Progenitor cell of endocrine pancreas (in vitro differentiated cells): ENCODE measurements around the gene AMMECR1. TPM values are rescaled to one million over a fixed set of nuclear protein-coding genes. Genes with fewer than 3 reads are reported as not detected.
"Not testable (repeated sequence)": the region's sequence is repeated elsewhere in the genome, so short reads cannot be mapped to it uniquely, and the experiment has no call there.

Experiments
- DNase-seq: peaks from one replicate; pipeline ENCODE4 v3.0.0; 2021; ENCODE audit warnings: low spot score; ENCODE audit not compliant: unreplicated experiment
- H3K27ac Mint-ChIP-seq: 2 replicates; pipeline ENCODE4 v1.8.0; 2021; ENCODE audit warnings: mild to moderate bottlenecking, moderate library complexity, mixed read lengths
- H3K27me3 Mint-ChIP-seq: 2 replicates; pipeline ENCODE4 v1.8.0; 2021; ENCODE audit warnings: mixed read lengths
- H3K36me3 Mint-ChIP-seq: 2 replicates; pipeline ENCODE4 v1.8.0; 2022; ENCODE audit warnings: mixed read lengths; ENCODE audit not compliant: insufficient read depth
- H3K4me1 Mint-ChIP-seq: 2 replicates; pipeline ENCODE4 v1.8.0; 2021; ENCODE audit warnings: low read depth, mixed read lengths
- H3K4me3 Mint-ChIP-seq: 2 replicates; pipeline ENCODE4 v1.8.0; 2021; ENCODE audit warnings: low read depth, mild to moderate bottlenecking, moderate library complexity, mixed read lengths
- H3K9me3 Mint-ChIP-seq: 2 replicates; pipeline ENCODE4 v1.8.0; 2021; ENCODE audit warnings: low read depth, mixed read lengths
- total RNA-seq: library from RNA; stranded (reverse); gene quantifications from 2 replicates; pipeline ENCODE4 v1.2.1, GENCODE V29; 2021
- TF ChIP-seq, protein P1 (sequence below): fragments of 200-600 bp; sonication (generic); IDR thresholded peaks from one replicate; pipeline ENCODE4 v1.5.0; 2021; ENCODE audit warnings: antibody characterized with exemption, mild to moderate bottlenecking; ENCODE audit not compliant: unreplicated experiment

The AMMECR1 gene
- total RNA-seq, 1 donor from 2014 or later: 27.8 TPM

DNA sequence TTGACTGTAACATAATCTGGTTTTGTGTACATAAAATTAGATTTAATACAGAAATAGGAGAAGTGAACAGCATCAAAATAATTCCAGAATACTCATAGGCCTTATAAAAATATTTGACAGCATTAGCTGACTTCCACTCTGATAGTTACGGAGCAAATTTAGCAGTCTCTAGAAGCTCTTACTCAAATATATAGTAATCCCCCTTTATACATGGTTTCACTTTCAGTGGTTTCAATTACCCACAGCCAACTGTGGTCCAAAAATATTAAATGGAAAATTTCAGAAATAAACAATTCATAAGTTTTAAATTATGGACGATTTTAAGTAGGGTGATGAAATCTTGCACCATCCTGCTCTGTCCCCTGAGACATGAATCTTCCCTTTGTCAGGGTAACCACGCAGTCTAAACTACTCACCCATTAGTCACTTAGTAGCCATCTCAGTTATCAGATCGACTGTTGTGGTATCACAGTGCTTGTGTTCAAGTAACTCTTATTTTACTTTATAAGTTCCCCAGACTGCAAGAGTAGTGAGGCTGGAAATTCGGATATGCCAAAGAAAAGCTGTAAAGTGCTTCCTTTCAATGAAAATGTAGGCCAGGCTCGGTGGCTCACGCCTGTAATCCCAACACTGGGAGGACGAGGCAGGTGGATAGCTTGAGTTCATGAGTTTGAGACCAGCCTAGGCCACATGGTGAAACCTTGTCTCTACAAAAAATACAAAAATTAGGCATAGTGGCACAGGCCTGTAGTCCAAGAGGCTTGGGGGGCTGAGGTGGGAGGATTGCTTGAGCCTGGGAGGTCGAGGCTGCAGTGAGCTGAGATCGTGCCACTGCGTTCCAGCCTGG, 23.5 kb upstream of the AMMECR1 start:
- TF ChIP-seq, protein P1, sequence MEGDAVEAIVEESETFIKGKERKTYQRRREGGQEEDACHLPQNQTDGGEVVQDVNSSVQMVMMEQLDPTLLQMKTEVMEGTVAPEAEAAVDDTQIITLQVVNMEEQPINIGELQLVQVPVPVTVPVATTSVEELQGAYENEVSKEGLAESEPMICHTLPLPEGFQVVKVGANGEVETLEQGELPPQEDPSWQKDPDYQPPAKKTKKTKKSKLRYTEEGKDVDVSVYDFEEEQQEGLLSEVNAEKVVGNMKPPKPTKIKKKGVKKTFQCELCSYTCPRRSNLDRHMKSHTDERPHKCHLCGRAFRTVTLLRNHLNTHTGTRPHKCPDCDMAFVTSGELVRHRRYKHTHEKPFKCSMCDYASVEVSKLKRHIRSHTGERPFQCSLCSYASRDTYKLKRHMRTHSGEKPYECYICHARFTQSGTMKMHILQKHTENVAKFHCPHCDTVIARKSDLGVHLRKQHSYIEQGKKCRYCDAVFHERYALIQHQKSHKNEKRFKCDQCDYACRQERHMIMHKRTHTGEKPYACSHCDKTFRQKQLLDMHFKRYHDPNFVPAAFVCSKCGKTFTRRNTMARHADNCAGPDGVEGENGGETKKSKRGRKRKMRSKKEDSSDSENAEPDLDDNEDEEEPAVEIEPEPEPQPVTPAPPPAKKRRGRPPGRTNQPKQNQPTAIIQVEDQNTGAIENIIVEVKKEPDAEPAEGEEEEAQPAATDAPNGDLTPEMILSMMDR: no peak
- no peak overlapping the region for H3K27ac Mint-ChIP-seq
- DNase-seq: no peak
- no peaks in the 10 kb centered on the region for H3K4me1 Mint-ChIP-seq
- no peaks in the 10 kb centered on the region for H3K27me3 Mint-ChIP-seq
- H3K36me3 Mint-ChIP-seq: no peaks in the 10 kb centered on the region
- H3K4me3 Mint-ChIP-seq: no peak overlapping the region
- H3K9me3 Mint-ChIP-seq: no peaks in the 10 kb centered on the region

DNA sequence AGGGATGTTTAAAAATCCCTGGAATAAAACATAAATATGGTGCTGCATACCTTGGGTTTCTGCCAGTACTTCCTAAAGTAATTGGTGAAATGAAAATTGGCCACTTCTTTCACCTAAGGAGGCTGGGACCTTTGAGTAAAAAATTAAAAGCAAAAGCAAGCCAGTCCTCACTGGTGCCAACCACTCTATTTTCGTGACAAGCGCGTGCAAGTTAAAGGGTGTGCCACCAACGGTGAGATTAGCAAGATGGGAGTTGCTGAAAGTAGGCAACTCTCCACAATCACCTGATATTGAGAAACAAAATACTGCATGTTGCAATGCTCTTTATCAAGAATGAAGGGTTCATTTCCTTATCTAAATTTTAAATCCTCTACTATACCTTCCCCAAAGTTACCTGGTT, 21.1 kb upstream of the AMMECR1 start:
- no peak overlapping the region for H3K4me3 Mint-ChIP-seq
- H3K36me3 Mint-ChIP-seq: no peaks in the 10 kb centered on the region
- DNase-seq: no peak
- H3K4me1 Mint-ChIP-seq: no peaks in the 10 kb centered on the region
- TF ChIP-seq, protein P1: no peak
- no peaks in the 10 kb centered on the region for H3K9me3 Mint-ChIP-seq
- no peak overlapping the region for H3K27ac Mint-ChIP-seq
- H3K27me3 Mint-ChIP-seq: no peaks in the 10 kb centered on the region

DNA sequence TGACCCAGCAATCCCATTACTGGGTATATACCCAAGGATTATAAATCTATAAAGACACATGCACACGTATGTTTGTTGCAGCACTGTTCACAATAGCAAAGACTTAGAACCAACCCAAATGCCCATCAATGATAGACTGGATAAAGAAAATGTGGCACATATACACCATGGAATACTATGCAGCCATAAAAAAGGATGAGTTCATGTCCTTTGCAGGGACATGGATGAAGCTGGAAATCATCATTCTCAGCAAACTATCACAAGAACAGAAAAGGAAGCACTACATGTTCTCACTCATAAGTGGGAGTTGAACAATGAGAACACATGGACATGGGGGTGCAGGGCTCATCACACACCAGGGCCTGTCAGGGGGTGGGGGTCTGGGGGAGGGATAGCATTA, 15.6 kb upstream of the AMMECR1 start:
- not testable (repeated sequence) for DNase-seq, H3K27ac Mint-ChIP-seq, H3K4me3 Mint-ChIP-seq, H3K9me3 Mint-ChIP-seq, H3K4me1 Mint-ChIP-seq, H3K27me3 Mint-ChIP-seq, H3K36me3 Mint-ChIP-seq

DNA sequence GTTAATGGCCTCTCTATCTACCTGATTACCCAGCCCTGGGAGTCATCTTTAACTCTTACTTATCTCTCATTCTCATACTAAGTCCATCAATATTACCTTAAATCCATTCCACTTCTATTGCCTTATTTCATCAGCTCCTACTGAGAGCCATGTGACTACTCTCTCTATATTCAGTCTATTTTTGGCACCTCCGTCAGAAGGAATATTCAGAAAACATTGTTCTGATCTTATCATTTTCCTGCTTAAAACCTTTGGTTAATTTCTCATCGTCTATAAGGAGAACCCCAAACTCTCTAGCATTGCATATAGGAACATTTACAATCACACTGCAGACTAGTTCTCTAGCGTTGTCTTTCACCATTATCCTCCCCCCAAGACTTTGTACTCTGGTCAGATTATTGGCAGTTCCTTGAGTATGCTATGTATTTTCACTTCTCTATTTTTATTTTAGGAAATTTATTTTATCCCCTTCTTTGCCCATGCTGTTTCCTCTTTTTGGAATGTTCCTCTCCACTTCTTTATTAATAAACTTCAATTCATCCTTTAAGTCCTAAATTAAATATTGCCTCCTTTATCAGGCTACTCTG, 13.7 kb upstream of the AMMECR1 start:
- H3K9me3 Mint-ChIP-seq: no peaks in the 10 kb centered on the region
- H3K27ac Mint-ChIP-seq: no peak overlapping the region
- DNase-seq: no peak
- no peak overlapping the region for H3K4me3 Mint-ChIP-seq
- TF ChIP-seq, protein P1: no peak
- H3K36me3 Mint-ChIP-seq: no peaks in the 10 kb centered on the region
- no peaks in the 10 kb centered on the region for H3K4me1 Mint-ChIP-seq
- H3K27me3 Mint-ChIP-seq: no peaks in the 10 kb centered on the region

DNA sequence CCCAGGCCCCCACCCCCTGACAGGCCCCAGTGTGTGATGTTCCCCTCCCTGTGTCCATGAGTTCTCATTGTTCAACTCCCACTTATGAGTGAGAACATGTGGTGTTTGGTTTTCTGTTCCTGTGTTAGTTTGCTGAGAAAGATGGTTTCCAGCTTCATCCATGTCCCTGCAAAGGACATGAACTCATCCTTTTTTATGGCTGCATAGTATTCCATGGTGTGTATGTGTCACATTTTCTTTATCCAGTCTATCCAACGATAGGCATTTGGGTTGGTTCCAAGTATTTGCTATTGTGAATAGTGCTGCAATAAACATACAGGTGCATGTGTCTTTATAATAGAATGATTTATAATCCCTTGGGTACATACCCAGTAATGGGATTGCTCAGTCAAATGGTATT, 10.7 kb upstream of the AMMECR1 start:
- H3K9me3 Mint-ChIP-seq, DNase-seq, H3K4me3 Mint-ChIP-seq, H3K27ac Mint-ChIP-seq, H3K4me1 Mint-ChIP-seq, H3K36me3 Mint-ChIP-seq, H3K27me3 Mint-ChIP-seq: not testable (repeated sequence)

DNA sequence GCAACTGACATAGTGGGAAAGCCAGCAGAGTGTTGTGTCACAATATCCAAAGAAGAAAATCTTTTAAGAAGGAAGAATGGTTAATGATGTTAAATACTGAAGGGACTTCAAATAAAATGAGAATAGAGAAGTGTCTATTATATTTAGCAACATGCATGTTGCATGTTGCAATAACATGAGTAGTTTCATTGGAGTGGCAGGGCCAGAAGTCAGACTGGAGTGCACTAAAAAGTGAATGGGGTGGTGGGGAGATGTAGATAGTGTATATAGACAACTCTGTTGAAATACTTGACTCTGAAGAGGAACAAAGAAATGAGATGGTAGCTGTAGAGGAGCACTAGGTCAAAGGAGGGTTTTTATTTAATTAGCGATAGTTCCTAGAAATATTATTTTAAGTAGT, 9.5 kb upstream of the AMMECR1 start:
- no peak for DNase-seq

More for the DNA sequence above, 9.5 kb upstream of the AMMECR1 start:
- H3K27me3 Mint-ChIP-seq: no peaks in the 10 kb centered on the region
- no peak overlapping the region for H3K27ac Mint-ChIP-seq
- H3K9me3 Mint-ChIP-seq: no peaks in the 10 kb centered on the region
- TF ChIP-seq, protein P1: no peak
- no peaks in the 10 kb centered on the region for H3K4me1 Mint-ChIP-seq
- no peaks in the 10 kb centered on the region for H3K36me3 Mint-ChIP-seq
- no peak overlapping the region for H3K4me3 Mint-ChIP-seq
